Neuronal stem cell (in vitro differentiated cells): ENCODE results near the gene PRR7.

ENCODE experiments used
- DNase-seq: peaks from one replicate; pipeline ENCODE4 v3.0.0-alpha.2; 2013; ENCODE audit warnings: low spot score
- H2AFZ ChIP-seq: one replicate; pipeline ENCODE4 v1.6.1; 2013; ENCODE audit warnings: mild to moderate bottlenecking, low read length, inconsistent platforms
- H2AK5ac ChIP-seq: 2 replicates; pipeline ENCODE4 v1.6.1; 2013; ENCODE audit warnings: low read depth, mild to moderate bottlenecking, inconsistent platforms, low read length, moderate library complexity, mixed read lengths
- H2BK120ac ChIP-seq: 2 replicates; pipeline ENCODE4 v1.6.1; 2013; ENCODE audit warnings: low read depth, mild to moderate bottlenecking, inconsistent platforms, low read length, moderate library complexity, mixed read lengths
- H2BK12ac ChIP-seq: one replicate; pipeline ENCODE4 v1.6.1; 2013; ENCODE audit warnings: low read length, inconsistent platforms
- H2BK15ac ChIP-seq: 2 replicates; pipeline ENCODE4 v1.6.1; 2013; ENCODE audit warnings: mild to moderate bottlenecking, low read length, inconsistent platforms, mixed read lengths
- H2BK5ac ChIP-seq: one replicate; pipeline ENCODE4 v1.6.1; 2013; ENCODE audit warnings: inconsistent platforms, mild to moderate bottlenecking, low read length, moderate library complexity
- H3K14ac ChIP-seq: one replicate; pipeline ENCODE4 v1.6.1; 2013; ENCODE audit warnings: low read length, inconsistent platforms
- H3K18ac ChIP-seq: 2 replicates; pipeline ENCODE4 v1.6.1; 2013; ENCODE audit warnings: low read length, inconsistent platforms
- H3K23ac ChIP-seq: 2 replicates; pipeline ENCODE4 v1.6.1; 2013; ENCODE audit warnings: low read depth, mild to moderate bottlenecking, mixed read lengths, low read length, inconsistent platforms; ENCODE audit not compliant: poor library complexity
- H3K27ac ChIP-seq: replicated peaks from 3 replicates; pipeline ENCODE4 v1.5.1; 2013; ENCODE audit warnings: low read length, inconsistent platforms
- H3K27me3 ChIP-seq, 3 experiments: 2 replicates each; pipeline ENCODE4 v1.6.1; 2013; ENCODE audit warnings: low read length in 3 of 3, mild to moderate bottlenecking in 2 of 3, inconsistent platforms in 1 of 3, low read depth in 1 of 3, mixed read lengths in 1 of 3, moderate library complexity in 1 of 3; ENCODE audit not compliant: control insufficient read depth in 3 of 3, insufficient read depth in 3 of 3
- H3K36me3 ChIP-seq, 2 donors: replicated peaks in 1 of 2; 2 replicates each; pipeline ENCODE4 v1.6.1; 2013; ENCODE audit warnings: low read length in 2 of 2; ENCODE audit not compliant: control insufficient read depth in 2 of 2, insufficient read depth in 2 of 2
- H3K4ac ChIP-seq: 2 replicates; pipeline ENCODE4 v1.6.1; 2013; ENCODE audit warnings: inconsistent platforms, mild to moderate bottlenecking, low read length, moderate library complexity
- H3K4me1 ChIP-seq, 2 donors: 1 replicate in 1 of 2; 2 replicates in 1 of 2; pipeline ENCODE4 v1.6.1; 2013; ENCODE audit warnings: low read length in 2 of 2, low read depth in 1 of 2; ENCODE audit not compliant: control insufficient read depth in 2 of 2, insufficient read depth in 1 of 2
- H3K4me2 ChIP-seq: one replicate; pipeline ENCODE4 v1.6.1; 2013; ENCODE audit warnings: mild to moderate bottlenecking, low read length, inconsistent platforms; ENCODE audit not compliant: insufficient read depth, poor library complexity, severe bottlenecking
- H3K4me3 ChIP-seq, 2 donors: 2 replicates each; pipeline ENCODE4 v1.5.1; 2013; ENCODE audit warnings: low read length in 2 of 2, mild to moderate bottlenecking in 2 of 2, inconsistent platforms in 1 of 2, moderate library complexity in 1 of 2
- H3K79me1 ChIP-seq: one replicate; pipeline ENCODE4 v1.6.1; 2013; ENCODE audit warnings: low read depth, mild to moderate bottlenecking, inconsistent platforms, low read length, moderate library complexity
- H3K9ac ChIP-seq: one replicate; pipeline ENCODE4 v1.6.1; 2013; ENCODE audit warnings: mild to moderate bottlenecking, low read depth, low read length, inconsistent platforms; ENCODE audit not compliant: poor library complexity
- H3K9me3 ChIP-seq, 2 donors: replicated peaks in 1 of 2; 2 replicates each; pipeline versions ENCODE3 to v1.6.1; 2013; ENCODE audit warnings: low read length in 2 of 2, mild to moderate bottlenecking in 2 of 2, inconsistent platforms in 1 of 2, low read depth in 1 of 2, mixed read lengths in 1 of 2, moderate library complexity in 1 of 2; ENCODE audit not compliant: control insufficient read depth in 2 of 2, insufficient read depth in 1 of 2
- H4K8ac ChIP-seq: one replicate; pipeline ENCODE4 v1.6.1; 2013; ENCODE audit warnings: low read depth, mild to moderate bottlenecking, inconsistent platforms, low read length, moderate library complexity
- H4K91ac ChIP-seq: one replicate; pipeline ENCODE4 v1.6.1; 2013; ENCODE audit warnings: low read length, low read depth, mild to moderate bottlenecking, inconsistent platforms; ENCODE audit not compliant: poor library complexity
- WGBS, 2 donors: extraction: QIAGEN DNeasy Blood & Tissue Kit; methylation state at CpG; one replicate each; pipeline ENCODE4 v1.1.7; 2013; ENCODE audit warnings: missing lambda C conversion rate in 2 of 2, mixed read lengths in 1 of 2; ENCODE audit not compliant: insufficient read length in 2 of 2, insufficient replicate concordance in 1 of 2; ENCODE audit errors: extremely low coverage in 2 of 2; 5-methylcytosine and 5-hydroxymethylcytosine counted together

Gene PRR7

DNA sequence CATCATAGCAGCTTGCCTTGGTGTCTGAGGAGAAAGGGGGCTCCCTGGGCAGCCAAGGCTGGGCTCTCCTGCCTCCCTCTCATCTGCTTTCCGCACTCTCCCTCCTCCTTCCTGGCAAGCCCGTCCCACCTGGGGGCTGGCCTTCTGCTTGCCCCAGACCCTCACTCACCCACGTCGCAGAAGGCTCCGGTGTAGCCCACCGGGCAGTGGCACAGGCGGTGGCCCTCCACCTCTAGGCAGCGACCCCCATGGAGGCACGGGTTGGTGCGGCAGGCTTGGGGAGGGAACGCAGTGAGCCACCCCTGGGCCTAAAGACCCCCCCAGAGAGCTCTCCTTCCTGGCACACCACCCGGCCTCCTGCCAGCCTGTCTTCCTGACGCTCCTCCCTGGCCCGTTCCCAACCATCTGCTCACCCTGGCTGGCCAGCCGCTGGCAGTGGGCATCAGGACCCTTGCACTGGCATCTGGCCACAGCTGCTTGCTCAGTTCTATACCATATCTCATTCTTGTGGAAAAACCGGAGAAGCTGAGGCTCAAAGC lies 41.9 kb upstream of the PRR7 start:
- Histone ChIP-seq H3K79me1 (peaks cover 2% of the 10 kb centered on the region), H2BK5ac (peak overlapping the region; percentile 59), H3K4me1 (peaks cover 16 to 21% of the 10 kb centered on the region in 2 donors), H3K23ac (peak overlapping the region; percentile 97), H3K9me3 (no peaks in the 10 kb centered on the region), H4K8ac (peak overlapping the region; percentile 99), H3K18ac (peak overlapping the region; percentile 98), H3K4ac (peak overlapping the region; percentile 90), H3K14ac (peak overlapping the region; percentile 40), H2BK12ac (peak overlapping the region; percentile 97), H4K91ac (peak overlapping the region; percentile 68), H3K27ac (no peak overlapping the region), H2AFZ (peak overlapping the region; percentile 97), H3K36me3 (no peaks in the 10 kb centered on the region), H3K9ac (peak overlapping the region; percentile 64), H3K4me3 (peak overlapping the region; percentile 41 to 83), H2BK120ac (peak overlapping the region; percentile 95), H3K4me2 (peak overlapping the region; percentile 96), H2AK5ac (peak overlapping the region; percentile 98), H2BK15ac (peak overlapping the region; percentile 100), H3K27me3 (peaks cover 16 to 63% (median 51%) of the 10 kb centered on the region in 3 experiments)
- no peak for DNase-seq
- WGBS, 2 donors: no CpG with 5 or more reads among the region's 16 CpGs

DNA sequence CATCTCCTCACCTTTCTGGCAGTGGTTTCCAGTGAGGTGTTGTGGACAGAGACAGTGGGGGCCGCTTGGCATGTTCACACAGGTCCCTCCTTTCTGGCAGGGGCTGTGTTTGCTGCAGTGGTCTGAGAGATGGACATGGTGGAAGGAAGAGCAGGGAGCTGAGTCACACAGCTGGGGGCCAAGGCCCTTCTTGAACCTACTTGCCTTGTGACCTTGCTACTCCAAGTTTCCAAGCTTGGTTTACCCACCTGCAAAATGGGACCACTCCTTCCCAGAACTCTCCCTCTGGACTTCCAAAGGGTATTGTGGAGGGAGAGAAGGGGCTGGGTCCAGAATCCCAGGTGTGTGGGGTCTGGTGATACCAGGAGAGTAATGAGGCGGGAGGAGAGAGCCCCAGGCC lies 41.3 kb upstream of the PRR7 start:
- H2BK120ac ChIP-seq: no peak overlapping the region
- H3K23ac ChIP-seq: no peak overlapping the region
- H3K9ac ChIP-seq: no peak overlapping the region
- peak overlapping the region; percentile 97 for H2AFZ ChIP-seq
- H3K4me3 ChIP-seq: no peak overlapping the region
- H3K79me1 ChIP-seq: peaks cover 1% of the 10 kb centered on the region
- WGBS, 2 donors: no CpG with 5 or more reads among the region's 2 CpGs
- no peak overlapping the region for H3K4ac ChIP-seq
- peak overlapping the region; percentile 100 for H2BK15ac ChIP-seq
- no peak overlapping the region for H3K4me2 ChIP-seq
- peak overlapping the region; percentile 20 for H3K18ac ChIP-seq
- peaks cover 16 to 21% of the 10 kb centered on the region in 2 donors for H3K4me1 ChIP-seq
- H3K27ac ChIP-seq: no peak overlapping the region
- H2BK5ac ChIP-seq: no peak overlapping the region
- H3K27me3 ChIP-seq: peaks cover 16 to 63% (median 51%) of the 10 kb centered on the region in 3 experiments
- H3K9me3 ChIP-seq: no peaks in the 10 kb centered on the region
- H2AK5ac ChIP-seq: peak overlapping the region; percentile 98
- H3K36me3 ChIP-seq: no peaks in the 10 kb centered on the region
- no peak overlapping the region for H2BK12ac ChIP-seq
- H4K91ac ChIP-seq: no peak overlapping the region
- H3K14ac ChIP-seq: no peak overlapping the region
- H4K8ac ChIP-seq: no peak overlapping the region
- DNase-seq: no peak

DNA sequence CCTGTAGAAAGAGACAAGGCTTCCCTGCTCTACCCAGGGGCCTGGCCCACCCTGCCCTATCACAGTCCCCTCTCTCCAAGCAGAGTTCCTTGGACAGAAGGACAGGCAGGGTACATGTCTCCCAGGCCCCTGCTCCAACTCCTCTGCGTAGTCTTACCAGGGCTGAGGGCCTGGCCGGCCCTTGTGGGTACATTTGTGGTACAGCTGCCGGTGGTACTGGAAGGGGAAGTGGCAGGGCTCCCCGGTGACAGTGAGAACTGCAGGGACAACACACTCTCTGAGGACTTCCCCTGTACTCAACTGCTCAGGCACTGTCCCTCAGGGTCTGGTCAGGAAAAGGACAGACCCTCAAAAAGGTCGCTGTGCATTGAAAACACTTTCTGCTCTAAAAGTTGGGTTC lies 40.8 kb upstream of the PRR7 start:
- Histone ChIP-seq H3K27me3 (peaks cover 16 to 63% (median 51%) of the 10 kb centered on the region in 3 experiments), H3K79me1 (no peaks in the 10 kb centered on the region), H3K4ac (no peak overlapping the region), H3K9me3 (no peaks in the 10 kb centered on the region), H2BK120ac (no peak overlapping the region), H3K4me2 (no peak overlapping the region), H3K14ac (no peak overlapping the region), H2AFZ (no peak overlapping the region), H3K18ac (no peak overlapping the region), H3K27ac (no peak overlapping the region), H2BK5ac (no peak overlapping the region), H3K9ac (peak overlapping the region; percentile 34), H3K4me1 (peaks cover 16 to 21% of the 10 kb centered on the region in 2 donors), H2BK15ac (no peak overlapping the region), H3K23ac (no peak overlapping the region), H4K8ac (no peak overlapping the region), H3K4me3 (no peak overlapping the region), H3K36me3 (no peaks in the 10 kb centered on the region), H2BK12ac (no peak overlapping the region), H2AK5ac (peak overlapping the region; percentile 74), H4K91ac (no peak overlapping the region)
- WGBS, 2 donors: no CpG with 5 or more reads among the region's 5 CpGs
- no peak for DNase-seq

DNA sequence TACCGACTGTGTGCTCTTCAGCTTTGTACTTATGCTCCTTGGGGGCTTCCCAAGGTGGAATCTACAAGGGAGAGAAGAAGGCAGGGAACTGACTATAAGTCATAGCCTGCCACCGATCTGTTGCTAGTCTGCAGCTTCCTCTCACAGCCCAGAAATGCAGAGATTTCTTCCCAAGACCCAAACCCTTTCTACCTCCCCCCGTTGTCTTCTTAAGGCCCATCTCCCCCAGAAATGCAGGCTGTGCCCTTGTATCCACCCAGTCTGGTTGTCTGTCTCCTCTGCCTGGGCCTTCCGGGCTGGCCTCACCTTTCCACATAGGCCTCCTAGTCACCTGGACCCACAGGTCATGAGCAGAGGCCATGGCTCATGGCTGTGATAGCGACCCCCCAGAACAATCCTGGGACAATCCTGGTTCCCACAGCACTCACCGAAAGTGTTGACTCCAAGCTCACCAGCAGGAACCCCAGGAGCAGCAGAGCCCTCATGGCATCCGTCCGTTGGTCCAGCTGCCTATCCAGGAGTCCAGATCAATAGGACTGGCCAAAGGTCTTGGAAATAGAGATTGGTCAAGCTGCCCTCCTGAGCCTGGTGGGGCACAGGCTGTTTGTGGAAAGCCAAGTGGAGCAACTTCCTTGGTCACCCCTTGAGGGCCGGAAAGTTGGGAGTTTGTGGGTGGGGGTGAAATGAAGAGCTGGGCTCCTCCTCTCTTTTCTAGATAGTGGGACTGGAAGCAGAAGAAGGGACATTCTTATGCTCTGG lies 37.4 kb upstream of the PRR7 start, which contains the start of gene F12:
F12 (minus strand) TSS at position 522 of the 759 bp plus-strand sequence; CDS start at position 485, 37 bp downstream.
- Histone ChIP-seq H3K36me3 (no peaks in the 10 kb centered on the region), H3K79me1 (no peaks in the 10 kb centered on the region), H2AFZ (no peak within 1 kb of the TSS), H3K4me2 (no peak within 1 kb of the TSS), H3K9ac (no peak within 1 kb of the TSS), H4K91ac (no peak within 1 kb of the TSS), H3K4me3 (no peak within 1 kb of the TSS), H3K14ac (no peak within 1 kb of the TSS), H3K27me3 (peaks cover 2 to 32% (median 25%) of the 10 kb centered on the region in 3 experiments), H2BK120ac (no peak within 1 kb of the TSS), H2BK12ac (no peak within 1 kb of the TSS), H2BK15ac (no peak within 1 kb of the TSS), H3K4me1 (peaks cover 4 to 5% of the 10 kb centered on the region in 2 donors), H2AK5ac (peak within 1 kb of the TSS; percentile 3), H3K4ac (no peak within 1 kb of the TSS), H4K8ac (no peak within 1 kb of the TSS), H3K9me3 (peaks cover 0 to 2% of the 10 kb centered on the region in 2 donors), H2BK5ac (no peak within 1 kb of the TSS), H3K27ac (no peak within 1 kb of the TSS), H3K23ac (no peak within 1 kb of the TSS), H3K18ac (no peak within 1 kb of the TSS)
- no CpG with 5 or more reads among the region's 9 CpGs for WGBS, 2 donors
- no peak for DNase-seq
